ENCODE data around the gene CARD19. TPM values are rescaled to one million over a fixed set of nuclear protein-coding genes. Genes with fewer than 3 reads are reported as not detected.
A peak's percentile ranks its signal among the peaks of the same experiment; 100 is the strongest.

CARD19 gene
- total RNA-seq, 1 experiment from 2014 or later: 69.8 TPM

DNA sequence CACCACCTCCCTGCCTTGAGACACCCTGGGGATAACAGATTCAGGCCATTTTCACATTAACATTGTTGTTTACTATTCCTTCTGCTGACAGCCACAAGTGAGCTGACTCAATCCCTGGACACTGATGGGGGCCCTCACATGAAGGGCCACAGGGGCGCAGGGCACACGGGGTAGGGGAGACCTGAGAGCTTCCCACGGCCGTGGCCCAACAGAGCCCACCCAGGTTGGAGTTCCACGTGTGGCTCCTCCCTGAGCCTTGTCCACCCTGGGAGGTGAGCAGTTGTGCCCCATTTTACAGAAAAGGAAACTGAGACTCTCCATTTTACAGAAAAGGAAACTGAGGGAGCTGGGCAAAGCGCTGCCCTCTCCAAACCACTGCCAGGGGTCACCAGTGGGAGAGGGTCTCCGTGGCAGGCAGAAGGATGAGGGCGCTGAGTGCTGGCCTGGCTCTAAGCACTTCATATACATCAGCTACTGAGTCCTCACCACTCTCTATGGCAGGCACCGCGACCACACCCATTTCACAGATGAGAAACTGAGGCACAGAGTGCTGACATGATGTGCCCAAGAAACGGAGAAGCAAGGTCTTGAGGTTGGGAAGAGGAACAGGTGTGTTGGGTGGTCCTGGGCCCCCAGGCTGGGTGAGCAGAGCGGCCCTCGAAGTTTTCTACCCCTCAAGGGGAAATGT is 35.7 kb downstream of the CARD19 start:
- H3K4me3 ChIP-seq (ENCODE audit: insufficient read depth, low read depth, low read length): no peak overlapping the region
- H3K27me3 ChIP-seq (ENCODE audit: control insufficient read depth, insufficient read depth, low read length): peaks cover 9% of the 10 kb centered on the region
- DNase-seq: no peak
- no peaks in the 10 kb centered on the region for H3K36me3 ChIP-seq (replicated peaks; ENCODE audit: control insufficient read depth, insufficient read depth, low read length)

DNA sequence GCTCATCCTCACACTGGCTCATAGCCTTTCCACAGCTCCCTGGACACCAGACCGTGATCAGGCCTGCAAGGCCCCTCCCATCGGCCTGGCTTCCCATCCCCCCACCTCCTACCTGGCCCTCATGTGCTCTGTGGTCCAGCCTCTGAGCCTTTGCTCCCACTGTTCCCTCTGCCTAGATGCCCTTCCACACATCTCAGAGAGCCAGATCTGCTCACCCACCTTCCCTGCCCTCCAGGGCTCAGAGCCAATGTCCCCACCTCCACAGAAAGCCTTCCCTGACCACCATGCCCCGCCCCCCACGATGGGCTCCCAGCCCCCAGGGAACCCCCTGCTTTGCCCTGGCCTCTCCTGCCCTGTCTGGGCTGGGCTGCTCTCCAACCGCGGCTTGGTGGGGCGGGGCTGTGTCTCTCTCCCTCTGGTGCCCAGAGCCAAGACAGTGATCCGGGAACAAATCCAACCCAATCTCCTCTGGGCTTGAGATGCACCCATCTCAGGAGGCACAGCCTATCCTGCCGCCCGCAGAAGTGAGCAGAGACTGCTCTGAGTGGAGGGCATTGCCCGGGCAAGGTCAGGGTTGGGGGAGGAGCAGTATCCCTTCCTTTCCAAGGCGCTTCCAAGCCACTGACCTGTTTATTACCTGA is 36.4 kb downstream of the CARD19 start:
- Histone ChIP-seq H3K27me3 (ENCODE audit: control insufficient read depth, insufficient read depth, low read length) (peaks cover 9% of the 10 kb centered on the region), H3K36me3 (replicated peaks; ENCODE audit: control insufficient read depth, insufficient read depth, low read length) (no peaks in the 10 kb centered on the region), H3K4me3 (ENCODE audit: insufficient read depth, low read depth, low read length) (no peak overlapping the region)
- DNase-seq: no peak

DNA sequence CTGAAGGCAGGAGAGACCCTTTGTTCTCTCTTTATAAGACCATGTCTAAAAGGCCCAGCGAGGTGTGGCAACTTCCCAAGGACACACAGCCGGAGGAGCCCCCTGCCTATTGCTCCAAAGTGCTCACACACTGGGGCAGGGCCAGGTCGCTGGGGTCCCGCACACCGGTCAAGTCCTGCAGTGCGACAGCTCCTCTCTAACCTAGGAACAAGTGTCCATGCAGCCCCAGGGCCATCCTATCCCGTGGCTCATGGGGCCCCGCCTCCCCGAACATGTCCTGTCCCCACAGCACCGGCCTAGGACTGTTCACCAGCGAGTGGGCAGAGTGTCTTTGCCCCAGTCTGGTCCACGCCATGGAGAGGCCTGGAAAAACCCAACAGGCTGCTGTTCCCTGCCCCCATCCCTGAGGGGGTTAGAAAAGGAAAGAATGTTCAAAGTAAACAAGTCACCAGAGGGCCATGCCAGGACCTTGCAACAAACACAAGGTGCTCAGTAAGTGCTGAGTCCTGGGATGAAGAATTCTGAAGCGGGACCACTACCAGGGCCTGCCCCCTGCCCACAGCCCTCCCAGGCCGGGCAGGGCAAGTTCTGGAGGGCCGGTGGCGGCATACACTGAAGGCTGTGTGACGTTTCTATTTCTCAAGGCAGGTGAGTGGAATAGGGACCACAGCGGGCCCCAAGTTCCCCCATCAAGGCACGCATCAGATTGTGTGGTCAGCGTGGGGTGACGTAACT is 37.1 kb downstream of the CARD19 start:
- DNase-seq: peak; percentile 78
- H3K4me3 ChIP-seq (ENCODE audit: insufficient read depth, low read depth, low read length): peak overlapping the region; percentile 81
- H3K27me3 ChIP-seq (ENCODE audit: control insufficient read depth, insufficient read depth, low read length): peaks cover 9% of the 10 kb centered on the region
- no peaks in the 10 kb centered on the region for H3K36me3 ChIP-seq (replicated peaks; ENCODE audit: control insufficient read depth, insufficient read depth, low read length)

DNA sequence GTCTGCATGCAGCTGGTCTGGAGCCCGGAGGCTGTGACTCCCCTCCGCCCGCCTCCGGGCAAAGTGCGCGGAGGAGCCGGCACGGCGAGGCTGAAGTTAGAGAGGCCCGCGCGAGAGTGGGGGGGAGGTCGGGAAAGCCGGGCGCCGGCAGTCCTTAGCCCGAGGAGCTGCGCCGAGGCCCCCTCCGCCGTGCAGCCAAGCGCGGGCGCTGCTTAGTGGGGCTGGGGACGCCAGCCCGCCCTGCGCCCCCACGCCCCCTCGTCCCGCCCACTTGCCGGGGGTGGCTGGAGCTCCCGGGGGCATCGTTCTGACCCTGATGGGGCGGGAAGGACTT is 37.6 kb downstream of the CARD19 start:
- no peaks in the 10 kb centered on the region for H3K36me3 ChIP-seq (replicated peaks; ENCODE audit: control insufficient read depth, insufficient read depth, low read length)
- peak overlapping the region; percentile 81 for H3K4me3 ChIP-seq (ENCODE audit: insufficient read depth, low read depth, low read length)
- peaks cover 9% of the 10 kb centered on the region for H3K27me3 ChIP-seq (ENCODE audit: control insufficient read depth, insufficient read depth, low read length)
- peak; percentile 93 for DNase-seq

DNA sequence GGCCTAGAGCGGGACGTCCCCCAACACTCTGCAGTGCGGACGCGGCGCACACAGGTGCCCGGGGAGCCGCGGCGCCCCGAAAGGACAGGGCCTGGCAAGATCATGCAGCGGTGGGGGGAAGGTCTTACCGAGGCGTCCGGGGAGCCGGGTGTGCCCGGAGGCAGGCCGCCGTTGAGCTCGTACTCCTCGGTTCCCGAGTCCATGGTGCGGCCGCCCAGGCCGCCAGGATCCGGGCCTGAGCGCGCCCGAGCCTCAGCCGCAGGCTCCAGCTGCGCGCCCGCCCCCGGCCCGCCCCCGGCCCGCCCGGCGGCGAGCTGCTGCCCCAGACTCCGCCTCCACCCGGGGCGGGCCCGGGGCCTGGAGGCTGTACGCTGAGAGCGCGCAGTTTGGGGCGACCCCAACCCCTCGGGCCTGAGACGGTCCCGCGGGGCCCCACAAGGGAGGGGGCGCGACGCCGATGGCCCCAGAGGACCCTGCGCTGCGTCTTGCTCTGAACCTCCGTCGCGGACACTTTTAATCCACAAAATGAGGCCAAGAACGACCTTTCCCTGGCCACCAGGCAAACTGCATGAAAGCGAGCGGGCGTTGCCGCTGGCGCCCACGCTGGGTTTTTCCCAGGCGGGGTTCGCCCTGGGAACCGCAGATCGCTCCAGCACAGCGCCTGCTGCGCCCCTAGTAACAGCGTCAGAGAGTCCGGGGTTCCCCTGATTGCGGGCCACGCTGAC is 38.2 kb downstream of the CARD19 start, which contains the start of gene NINJ1:
NINJ1 (minus strand) TSS at position 237 of the 725 bp plus-strand sequence; CDS start at position 203, 34 bp downstream.
- peak; percentile 99 for DNase-seq
- Histone ChIP-seq H3K27me3 (ENCODE audit: control insufficient read depth, insufficient read depth, low read length) (peaks cover 9% of the 10 kb centered on the region), H3K4me3 (ENCODE audit: insufficient read depth, low read depth, low read length) (peak within 1 kb of the TSS; percentile 81), H3K36me3 (replicated peaks; ENCODE audit: control insufficient read depth, insufficient read depth, low read length) (no peaks in the 10 kb centered on the region)

DNA sequence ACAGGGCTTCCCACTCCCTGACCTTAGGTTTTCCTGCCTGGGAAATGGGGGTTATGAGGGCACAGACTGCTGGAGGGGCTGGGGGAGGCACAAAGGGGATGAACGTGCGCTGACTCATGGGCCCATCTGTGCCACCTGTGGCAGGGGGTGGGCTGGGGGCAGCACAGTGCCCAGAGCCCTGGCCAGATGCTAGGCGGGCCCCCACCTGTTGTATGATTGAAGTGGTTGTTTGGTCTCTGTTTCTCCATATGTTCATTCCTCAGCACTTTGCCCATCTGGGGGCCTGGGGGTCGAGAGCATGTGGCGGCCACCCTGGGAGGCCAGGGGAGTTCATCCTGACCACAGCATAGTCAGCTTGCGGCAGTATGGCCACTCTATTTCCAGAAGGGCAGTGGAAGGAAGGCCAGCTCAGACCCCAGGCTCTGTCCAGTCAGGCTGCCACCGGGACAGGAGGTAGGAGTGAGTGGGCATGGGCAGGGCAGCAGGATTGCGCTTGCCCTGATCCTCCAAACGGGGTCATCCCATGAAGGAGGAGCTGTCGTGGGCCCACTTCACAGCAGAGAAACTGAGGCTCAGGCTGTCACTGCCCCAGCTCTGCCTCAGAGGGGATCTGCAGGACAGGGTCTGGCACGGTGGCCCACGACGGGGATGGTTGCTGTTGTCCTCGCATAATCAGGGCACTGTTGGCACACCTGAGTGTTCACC is 38.9 kb downstream of the CARD19 start:
- peaks cover 9% of the 10 kb centered on the region for H3K27me3 ChIP-seq (ENCODE audit: control insufficient read depth, insufficient read depth, low read length)
- no peak for DNase-seq
- H3K4me3 ChIP-seq (ENCODE audit: insufficient read depth, low read depth, low read length): peak overlapping the region; percentile 57

DNA sequence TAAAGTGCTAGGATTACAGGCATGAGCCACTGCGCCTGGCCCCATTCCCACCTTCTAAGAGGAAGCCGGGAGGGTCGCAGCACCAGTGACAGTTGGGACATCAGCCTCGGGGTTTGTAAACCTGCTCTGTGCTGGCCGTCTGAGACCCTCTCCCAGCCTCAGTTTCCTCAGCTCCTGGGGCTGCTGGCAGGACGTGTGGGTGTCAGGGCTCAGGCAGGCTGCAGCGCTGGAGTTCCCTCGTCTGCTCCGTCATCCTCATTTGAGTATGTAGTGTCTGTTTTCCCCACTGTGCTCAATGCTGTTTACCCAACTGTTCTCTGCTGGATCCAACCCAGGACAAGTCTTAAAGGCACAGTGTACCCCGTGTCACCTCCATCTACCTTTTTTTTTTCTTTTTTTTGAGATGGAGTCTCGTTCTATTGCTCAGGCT is 40.0 kb downstream of the CARD19 start:
- no peak for DNase-seq
- H3K36me3 ChIP-seq (replicated peaks; ENCODE audit: control insufficient read depth, insufficient read depth, low read length): no peaks in the 10 kb centered on the region

More for the DNA sequence above, 38.9 kb downstream of the CARD19 start:
- no peaks in the 10 kb centered on the region for H3K36me3 ChIP-seq (replicated peaks; ENCODE audit: control insufficient read depth, insufficient read depth, low read length)

DNA sequence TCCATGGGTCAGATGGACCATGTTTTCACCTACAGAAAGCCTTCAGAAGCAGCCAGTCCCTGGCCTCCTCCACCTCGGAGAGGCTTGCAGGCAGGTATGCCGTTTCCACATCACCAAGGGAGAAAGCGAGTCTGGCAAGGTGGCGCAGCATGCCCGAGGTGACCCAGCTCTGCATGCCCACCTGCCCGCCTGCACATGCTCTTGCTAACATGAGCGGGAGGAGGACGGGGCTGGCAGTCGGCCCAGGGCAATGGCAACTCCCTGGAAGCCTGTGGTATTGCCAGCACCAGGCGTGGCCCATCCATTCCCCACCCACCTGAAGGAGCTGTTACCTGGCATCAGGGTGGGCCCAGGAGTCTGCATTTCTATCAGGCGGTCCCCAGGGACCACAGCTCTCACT is 41.3 kb downstream of the CARD19 start:
- DNase-seq: no peak
- H3K4me3 ChIP-seq (ENCODE audit: insufficient read depth, low read depth, low read length): no peak overlapping the region
- peaks cover 9% of the 10 kb centered on the region for H3K27me3 ChIP-seq (ENCODE audit: control insufficient read depth, insufficient read depth, low read length)
- no peaks in the 10 kb centered on the region for H3K36me3 ChIP-seq (replicated peaks; ENCODE audit: control insufficient read depth, insufficient read depth, low read length)

More for the DNA sequence above, 40.0 kb downstream of the CARD19 start:
- Histone ChIP-seq H3K4me3 (ENCODE audit: insufficient read depth, low read depth, low read length) (no peak overlapping the region), H3K27me3 (ENCODE audit: control insufficient read depth, insufficient read depth, low read length) (peaks cover 9% of the 10 kb centered on the region)

DNA sequence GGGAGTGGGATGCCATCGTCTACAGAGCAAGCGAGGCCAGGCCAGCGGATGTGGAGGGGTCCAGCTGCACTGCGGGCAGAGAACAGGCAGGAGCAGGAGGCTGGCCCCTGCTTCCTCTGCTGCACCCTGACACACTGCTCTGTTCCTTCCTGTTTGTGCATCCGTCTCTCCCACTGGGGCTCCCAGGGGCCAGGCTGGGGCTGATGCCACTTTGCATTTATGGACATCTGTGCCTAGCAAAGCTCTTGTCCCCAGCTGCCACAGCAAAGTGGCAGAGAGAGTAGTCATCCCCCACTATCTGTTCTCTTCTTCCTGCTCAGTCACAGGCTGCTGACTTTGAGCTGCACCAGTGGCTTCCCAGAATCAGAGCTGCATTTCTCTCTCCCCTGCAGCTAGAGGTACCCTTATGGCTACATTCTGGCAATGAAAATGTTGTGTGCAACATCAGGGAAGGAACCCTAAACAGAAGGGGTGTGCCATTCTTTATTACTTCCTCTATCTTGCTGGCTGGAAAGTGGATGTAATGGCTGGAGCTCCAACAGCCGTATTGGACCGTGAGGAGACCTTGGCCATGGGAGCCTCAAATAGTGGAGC is 42.3 kb downstream of the CARD19 start:
- no peak for DNase-seq
- peaks cover 9% of the 10 kb centered on the region for H3K27me3 ChIP-seq (ENCODE audit: control insufficient read depth, insufficient read depth, low read length)
- H3K4me3 ChIP-seq (ENCODE audit: insufficient read depth, low read depth, low read length): no peak overlapping the region
- H3K36me3 ChIP-seq (replicated peaks; ENCODE audit: control insufficient read depth, insufficient read depth, low read length): no peaks in the 10 kb centered on the region

DNA sequence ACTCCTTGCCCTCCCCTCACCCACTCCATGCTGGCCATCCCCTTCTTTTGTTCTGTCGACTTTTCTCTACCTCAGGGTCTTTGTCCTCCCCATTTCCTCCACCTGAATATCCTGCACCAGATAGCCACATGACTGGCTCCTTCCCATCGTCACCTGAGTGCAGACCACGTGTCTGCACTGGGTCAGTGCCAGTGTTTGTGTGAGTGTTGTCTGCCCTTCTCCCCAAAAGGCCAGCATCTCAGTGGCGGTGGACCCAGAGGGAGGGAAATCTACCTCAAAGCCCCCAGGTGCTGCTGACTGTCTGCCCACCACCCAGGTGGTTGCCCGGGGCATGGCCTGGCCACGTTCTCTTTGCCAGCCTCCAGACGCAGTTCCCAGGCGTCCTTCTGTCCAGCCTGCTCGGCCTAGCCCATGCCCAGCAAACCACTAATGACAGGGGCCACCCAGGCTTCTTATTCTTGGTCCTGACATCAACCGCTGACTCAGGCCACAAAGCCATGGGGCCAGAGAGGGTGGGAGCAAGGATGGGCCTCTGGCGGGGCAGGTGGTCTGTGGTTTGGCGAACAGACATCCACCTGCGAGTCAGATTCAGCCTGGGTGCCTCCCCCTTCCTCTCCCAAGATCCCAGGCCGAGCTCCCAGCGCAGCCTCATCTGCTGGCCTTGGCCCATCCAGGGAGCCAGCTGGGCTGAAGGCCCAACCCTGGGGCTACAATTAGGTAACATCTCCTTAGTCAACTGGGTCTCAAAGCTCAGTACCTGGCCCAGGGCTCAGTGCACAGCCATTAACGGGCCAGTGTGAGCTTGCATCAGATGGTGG is 43.6 kb downstream of the CARD19 start:
- no peaks in the 10 kb centered on the region for H3K36me3 ChIP-seq (replicated peaks; ENCODE audit: control insufficient read depth, insufficient read depth, low read length)
- peaks cover 7% of the 10 kb centered on the region for H3K27me3 ChIP-seq (ENCODE audit: control insufficient read depth, insufficient read depth, low read length)
- no peak for DNase-seq
- no peak overlapping the region for H3K4me3 ChIP-seq (ENCODE audit: insufficient read depth, low read depth, low read length)

DNA sequence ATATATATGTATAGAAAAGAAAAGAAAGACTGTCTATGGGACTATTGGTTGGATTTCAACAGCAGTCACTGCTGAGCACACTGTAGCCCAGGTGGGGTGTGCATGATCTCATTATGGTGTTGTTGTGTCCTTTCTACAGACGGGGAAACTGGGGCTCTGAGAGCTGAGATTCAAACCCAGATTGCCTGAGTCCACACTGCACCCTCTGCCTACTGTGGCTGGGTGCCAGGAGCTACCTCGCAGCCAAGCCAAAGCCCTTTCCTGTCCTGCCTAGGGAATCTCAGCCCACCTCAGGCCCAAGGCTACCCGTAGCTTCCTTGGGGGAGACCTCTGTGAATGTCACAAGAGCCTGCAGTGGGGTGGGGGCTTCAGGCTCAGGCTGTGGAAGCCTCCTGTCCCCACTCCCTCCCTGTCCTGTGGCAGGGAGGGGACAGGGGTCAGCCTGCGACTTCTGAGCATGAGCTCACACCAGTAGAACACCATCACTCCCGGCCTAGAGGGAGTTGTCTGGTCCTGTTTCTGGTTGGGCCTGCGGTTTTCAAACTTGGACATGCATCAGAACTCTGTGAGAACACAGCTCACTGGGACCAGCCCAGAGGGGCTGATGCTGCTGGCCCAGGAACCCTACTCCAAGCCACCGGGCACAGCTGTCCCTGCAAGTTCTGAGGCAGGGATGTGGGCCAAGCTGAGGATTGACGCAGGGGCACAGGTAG is 45.9 kb downstream of the CARD19 start:
- no peaks in the 10 kb centered on the region for H3K27me3 ChIP-seq (ENCODE audit: control insufficient read depth, insufficient read depth, low read length)
- H3K4me3 ChIP-seq (ENCODE audit: insufficient read depth, low read depth, low read length): no peak overlapping the region
- DNase-seq: no peak
- H3K36me3 ChIP-seq (replicated peaks; ENCODE audit: control insufficient read depth, insufficient read depth, low read length): no peaks in the 10 kb centered on the region

DNA sequence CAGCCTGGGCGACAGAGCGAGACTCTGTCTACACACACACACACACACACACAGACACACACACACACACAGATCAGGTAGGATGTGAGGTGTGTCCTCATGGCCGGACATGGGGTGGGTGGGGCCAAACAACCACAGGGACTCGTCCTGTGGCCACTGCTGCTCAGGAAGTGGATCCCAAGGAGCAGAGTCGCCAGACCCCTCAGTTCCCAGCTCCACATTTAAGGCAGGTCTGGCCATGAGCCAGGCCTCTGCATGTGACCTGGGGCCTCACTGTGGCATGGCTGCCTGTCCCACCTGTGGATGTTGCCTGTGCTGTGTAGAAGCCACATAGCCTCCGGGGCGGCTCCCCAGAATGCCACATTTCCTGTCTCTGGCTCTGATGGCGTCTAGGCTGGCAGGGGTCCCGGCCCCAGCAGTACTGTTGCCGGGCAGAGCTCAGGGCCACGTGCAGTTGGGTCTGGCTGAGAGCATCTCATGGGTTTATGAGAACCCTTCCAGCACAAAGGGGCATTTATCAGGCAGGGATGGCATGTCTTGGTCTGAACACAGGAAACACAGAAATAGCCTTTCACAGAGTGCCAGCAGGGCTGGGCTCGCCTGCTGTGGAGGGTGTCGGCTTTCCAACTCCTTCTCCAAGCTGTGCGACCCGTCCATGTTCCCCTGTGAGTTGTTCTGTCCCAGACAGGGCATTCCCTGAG is 48.0 kb downstream of the CARD19 start:
- peak; percentile 62 for DNase-seq
- Histone ChIP-seq H3K36me3 (replicated peaks; ENCODE audit: control insufficient read depth, insufficient read depth, low read length) (no peaks in the 10 kb centered on the region), H3K27me3 (ENCODE audit: control insufficient read depth, insufficient read depth, low read length) (no peaks in the 10 kb centered on the region), H3K4me3 (ENCODE audit: insufficient read depth, low read depth, low read length) (no peak overlapping the region)
